GOT3 (cell line): ENCODE data around the gene PRX.
"Not testable (repeated sequence)": the region's sequence is repeated elsewhere in the genome, so short reads cannot be mapped to it uniquely, and the experiment has no call there.

ENCODE experiments used
- DNase-seq: peaks from one replicate; lab custom pipeline; 2025; ENCODE audit warnings: mixed read lengths; lab: John Stamatoyannopoulos, UW

PRX gene, protein sequence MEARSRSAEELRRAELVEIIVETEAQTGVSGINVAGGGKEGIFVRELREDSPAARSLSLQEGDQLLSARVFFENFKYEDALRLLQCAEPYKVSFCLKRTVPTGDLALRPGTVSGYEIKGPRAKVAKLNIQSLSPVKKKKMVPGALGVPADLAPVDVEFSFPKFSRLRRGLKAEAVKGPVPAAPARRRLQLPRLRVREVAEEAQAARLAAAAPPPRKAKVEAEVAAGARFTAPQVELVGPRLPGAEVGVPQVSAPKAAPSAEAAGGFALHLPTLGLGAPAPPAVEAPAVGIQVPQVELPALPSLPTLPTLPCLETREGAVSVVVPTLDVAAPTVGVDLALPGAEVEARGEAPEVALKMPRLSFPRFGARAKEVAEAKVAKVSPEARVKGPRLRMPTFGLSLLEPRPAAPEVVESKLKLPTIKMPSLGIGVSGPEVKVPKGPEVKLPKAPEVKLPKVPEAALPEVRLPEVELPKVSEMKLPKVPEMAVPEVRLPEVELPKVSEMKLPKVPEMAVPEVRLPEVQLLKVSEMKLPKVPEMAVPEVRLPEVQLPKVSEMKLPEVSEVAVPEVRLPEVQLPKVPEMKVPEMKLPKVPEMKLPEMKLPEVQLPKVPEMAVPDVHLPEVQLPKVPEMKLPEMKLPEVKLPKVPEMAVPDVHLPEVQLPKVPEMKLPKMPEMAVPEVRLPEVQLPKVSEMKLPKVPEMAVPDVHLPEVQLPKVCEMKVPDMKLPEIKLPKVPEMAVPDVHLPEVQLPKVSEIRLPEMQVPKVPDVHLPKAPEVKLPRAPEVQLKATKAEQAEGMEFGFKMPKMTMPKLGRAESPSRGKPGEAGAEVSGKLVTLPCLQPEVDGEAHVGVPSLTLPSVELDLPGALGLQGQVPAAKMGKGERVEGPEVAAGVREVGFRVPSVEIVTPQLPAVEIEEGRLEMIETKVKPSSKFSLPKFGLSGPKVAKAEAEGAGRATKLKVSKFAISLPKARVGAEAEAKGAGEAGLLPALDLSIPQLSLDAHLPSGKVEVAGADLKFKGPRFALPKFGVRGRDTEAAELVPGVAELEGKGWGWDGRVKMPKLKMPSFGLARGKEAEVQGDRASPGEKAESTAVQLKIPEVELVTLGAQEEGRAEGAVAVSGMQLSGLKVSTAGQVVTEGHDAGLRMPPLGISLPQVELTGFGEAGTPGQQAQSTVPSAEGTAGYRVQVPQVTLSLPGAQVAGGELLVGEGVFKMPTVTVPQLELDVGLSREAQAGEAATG (N-terminal part only)

DNA sequence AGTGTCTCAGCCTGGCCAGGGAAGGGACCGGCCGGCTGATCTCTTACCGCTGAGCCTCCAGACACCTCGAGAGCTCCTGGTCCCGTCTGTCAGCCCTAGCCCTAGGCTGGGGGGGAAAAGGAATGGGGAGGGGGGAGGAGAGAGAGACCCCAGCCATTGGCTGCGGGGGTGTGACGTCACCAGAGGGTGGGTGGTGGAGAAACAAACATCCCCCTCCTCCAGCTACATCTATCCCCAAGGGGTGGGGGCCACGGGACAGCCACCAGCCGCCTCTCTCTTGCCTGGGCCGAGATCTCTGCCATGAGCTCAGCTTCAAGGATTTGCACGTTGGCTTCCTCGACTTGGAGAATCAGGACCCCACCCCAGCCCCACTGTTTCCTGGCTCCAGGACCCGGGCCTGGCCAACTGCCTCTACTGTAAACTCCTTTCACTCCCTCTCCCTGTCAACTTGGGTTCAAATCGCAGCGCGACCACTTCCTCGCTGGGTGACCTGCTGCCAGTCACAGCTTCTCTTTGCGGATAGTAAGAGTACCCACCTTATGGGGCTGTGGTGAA lies at the start of gene PRX:
Gene PRX (minus strand): TSS at position 88 of the 555 bp plus-strand sequence. CDS start 5,446 bp downstream, outside the sequence.
- DNase-seq: no peak

DNA sequence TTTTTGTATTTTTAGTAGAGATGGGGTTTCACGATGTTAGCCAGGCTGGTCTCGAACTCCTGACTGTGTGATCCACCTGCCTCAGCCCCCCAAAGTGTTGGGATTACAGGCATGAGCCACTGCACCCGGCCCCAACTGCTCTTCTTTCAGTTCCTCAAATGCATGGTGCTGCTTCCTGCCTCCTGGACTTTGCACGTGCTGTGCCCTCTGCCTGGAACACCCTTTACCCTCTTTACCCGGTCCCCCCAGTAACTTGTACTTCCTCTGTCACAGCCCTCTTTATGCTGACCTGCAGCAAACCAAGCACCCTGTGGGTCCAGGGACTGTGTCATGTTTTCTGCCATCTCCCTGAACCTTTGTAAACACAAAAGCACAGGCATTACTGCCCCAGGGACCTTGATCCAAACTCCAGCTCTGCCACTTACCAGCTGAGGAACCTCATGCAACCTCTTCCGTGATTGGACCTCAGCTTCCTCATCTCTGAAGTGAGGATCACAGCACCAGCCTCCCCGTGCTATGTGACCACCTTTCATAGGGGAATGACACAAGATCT lies 48.6 kb upstream of the PRX start:
- DNase-seq: no peak

DNA sequence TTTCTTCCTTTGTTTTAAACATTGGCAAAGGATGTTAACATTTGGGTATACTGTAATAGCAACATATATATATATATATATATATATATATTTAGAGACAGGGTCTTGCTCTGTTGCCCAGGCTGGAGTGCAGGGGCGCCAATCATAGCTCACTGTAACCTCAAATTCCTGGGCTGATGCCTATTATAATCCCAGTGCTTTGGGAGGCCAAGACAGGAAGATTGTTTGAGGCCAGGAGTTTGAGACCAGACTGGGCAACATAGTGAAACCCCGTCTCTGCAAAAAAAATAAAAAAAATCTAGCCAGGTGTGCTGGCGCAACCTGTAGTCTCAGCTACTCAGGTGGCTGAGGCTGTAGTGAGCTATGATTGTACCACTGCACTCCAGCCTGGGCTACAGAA lies 47.0 kb upstream of the PRX start:
- DNase-seq: no peak

DNA sequence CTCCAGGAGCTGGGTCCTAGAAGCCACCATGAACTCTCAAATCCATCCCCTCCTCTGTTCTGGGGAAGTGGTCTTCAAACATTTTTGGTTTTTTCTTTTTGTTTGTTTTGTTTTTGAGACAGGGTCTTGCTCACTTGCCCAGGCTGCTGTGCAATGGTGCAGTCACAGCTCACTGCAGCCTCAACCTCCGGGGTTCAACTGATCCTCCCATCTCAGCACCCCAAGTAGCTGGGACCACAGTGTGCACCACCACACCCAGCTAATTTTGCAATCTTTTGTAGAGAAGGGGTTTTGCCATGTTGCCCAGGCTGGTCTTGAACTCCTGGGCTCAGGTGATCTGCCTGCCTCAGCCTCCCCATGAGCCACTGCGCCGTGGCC lies 45.4 kb upstream of the PRX start:
- no peak for DNase-seq

DNA sequence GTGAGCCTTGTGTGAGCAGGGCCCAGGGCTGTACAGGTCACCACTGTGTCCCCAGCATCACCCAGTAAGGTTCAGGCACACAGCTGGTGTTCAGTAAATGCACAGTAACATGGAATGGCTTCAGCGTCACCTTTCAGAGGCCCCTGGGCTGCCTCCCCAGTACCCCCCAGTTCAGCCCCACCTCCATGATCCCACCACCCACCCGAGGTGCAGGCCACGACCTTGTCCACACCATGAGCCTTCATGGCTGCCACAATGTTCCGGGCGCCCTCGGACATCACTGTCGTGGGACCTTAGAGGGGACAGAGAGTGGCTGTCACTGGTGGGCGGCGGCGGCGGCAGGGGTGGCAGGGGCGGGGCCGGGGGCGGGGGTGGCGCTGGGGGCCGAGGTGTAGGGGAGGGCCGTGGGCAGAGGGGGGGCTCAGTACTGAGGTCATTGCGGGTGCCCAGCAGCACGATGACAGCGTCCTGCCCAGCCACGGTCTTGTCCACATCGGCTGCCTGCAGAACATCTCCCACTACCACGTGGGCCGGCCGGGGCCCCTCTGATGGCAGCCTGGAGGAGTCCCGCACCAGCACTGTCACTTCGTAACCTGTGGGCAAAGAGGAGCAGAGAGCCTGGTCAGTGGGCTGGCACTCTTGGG lies 44.9 kb upstream of the PRX start:
- DNase-seq: no peak

DNA sequence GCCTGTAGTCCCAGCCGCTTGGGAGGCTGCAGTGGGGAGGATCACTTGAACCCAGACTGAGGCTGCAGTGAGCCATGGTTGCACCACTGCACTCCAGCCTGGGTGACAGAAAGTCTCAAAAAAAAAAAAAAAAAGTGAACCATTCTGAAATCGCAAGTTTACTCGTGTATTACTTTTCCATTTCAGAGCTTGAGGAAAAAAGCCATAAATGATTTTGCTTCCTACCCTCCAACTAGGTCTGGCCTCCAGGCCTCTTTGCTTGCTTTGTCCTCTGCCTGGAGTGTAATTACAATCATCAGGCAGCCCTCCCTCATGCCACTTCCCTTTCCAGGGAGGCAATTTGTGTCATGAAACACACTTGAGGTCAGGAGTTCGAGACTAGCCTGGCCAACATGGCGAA lies 43.9 kb upstream of the PRX start:
- DNase-seq: no peak

DNA sequence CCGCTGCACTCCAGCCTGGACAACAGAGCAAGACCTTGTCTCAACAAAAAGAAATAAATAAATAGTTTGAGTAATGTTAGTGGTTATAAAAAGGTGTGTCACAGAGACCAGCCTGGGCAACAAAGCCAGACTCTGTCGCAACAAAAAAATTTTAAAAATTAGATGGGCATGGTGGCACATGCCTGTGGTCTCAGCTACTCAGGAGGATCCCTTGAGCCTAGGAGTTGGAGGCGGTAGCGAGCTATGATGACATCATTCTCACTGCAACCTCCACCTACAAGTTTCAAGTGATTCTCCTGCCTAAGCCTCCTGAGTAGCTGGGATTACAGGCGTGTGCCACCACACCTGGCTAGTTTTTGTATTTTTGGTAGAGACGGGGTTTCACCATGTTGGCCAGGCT lies 40.8 kb upstream of the PRX start:
- not testable (repeated sequence) for DNase-seq

DNA sequence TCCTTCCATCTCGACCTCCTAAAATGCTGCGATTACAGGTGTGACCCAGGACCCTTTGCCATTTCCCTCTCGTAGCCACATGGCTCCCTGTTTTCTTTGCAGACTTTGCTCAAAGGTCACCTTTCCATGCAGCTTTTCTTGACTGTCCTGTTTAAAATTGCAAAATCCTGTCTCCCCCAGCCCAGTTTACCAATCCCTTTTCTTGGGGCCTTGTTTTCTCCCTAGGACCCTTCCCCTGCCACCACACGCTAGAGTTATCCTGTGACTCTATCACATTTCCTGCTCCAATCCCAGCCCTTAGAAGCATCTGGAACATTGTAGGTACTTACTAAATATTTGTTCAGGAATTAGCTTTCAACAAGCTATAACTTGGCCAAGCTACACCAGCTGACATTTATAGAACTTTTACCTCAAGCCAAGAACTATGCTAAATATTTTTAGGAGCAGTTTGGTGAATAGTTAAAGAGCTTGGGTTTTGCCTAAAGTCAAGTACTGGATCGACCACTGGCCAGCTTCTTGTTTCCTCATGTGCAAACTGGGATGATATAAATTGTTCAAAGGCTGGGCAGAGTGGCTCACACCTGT lies 40.1 kb upstream of the PRX start:
- DNase-seq: no peak

DNA sequence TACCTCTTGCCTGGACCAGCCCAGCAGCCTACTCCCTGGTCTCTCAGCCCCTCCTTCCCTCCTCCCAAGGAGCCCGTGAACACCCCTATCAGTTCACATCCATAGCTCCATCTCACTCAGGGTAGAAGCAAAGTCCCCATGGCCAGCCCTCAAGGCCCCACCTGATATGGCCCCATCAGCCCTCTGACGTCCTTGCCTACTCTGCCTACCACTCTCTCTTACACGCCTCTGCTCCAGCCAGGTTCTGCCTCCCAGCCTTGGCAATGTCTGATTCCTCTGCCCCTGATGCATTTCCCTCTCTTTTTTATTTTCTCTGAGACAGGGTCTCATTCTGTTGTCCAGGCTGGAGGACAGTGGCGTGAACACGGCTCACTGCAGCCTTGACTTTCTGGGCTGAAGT lies 38.8 kb upstream of the PRX start:
- no peak for DNase-seq

DNA sequence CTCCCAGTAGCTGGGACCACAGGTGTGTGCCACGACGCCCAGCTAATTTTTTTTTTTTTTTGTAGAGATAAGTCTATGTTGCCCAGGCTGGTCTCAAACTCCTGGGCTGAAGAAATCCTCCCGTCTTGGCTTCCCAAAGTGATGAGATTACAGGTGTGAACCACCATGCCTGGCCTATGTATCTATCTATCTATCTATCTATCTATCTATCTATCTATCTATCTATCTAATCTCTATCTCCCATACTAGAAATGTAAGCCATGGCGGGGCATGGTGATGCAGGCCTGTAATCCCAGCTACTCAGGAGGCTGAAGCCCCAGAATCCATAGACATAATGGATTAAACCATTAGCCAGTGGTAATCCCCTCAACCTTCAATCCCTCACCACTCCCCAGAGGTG lies 37.5 kb upstream of the PRX start:
- DNase-seq: no peak

DNA sequence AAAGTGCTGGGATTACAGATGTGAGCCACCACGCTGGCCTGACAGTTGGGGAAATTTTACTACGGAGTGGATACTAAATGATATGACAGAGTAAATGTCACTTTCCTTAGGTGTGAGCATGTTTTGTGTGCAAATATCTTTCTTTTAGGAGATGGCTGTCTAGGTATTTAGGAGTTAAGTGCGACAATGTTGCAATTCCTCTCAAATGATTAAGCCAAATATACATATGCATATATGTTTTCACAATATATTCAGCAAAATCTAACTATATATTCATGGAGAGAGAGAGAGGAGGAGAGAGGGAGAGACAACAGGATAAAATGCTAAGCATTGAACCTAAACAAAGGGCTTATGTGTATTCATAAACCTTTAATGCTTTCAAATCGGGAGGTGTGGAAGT lies 36.3 kb upstream of the PRX start:
- DNase-seq: no peak

DNA sequence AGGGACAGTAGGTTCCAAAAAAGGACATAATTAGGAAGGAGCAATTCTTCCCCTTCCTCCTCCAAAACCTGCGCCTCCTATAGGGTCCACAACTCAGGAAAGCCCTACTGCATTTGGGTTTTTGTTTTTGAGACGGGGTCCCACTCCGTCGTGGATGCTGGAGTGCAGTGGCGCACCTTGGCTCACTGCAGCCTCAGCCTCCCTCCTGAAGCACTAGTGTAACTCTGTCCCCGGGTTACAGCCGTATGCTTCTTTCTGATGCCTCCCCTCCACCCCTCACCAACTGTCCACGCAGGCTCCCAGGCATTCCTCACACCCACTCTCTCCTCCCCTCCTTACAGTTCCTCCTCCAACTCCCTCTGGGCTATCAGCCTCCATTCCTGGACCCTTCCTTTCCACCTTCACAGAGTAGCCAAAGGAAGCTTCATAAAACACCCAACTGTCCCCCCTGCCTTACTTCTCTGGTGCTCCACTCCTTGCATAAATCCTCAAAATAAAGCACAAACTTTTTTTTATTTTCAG lies 33.1 kb upstream of the PRX start:
- no peak for DNase-seq

DNA sequence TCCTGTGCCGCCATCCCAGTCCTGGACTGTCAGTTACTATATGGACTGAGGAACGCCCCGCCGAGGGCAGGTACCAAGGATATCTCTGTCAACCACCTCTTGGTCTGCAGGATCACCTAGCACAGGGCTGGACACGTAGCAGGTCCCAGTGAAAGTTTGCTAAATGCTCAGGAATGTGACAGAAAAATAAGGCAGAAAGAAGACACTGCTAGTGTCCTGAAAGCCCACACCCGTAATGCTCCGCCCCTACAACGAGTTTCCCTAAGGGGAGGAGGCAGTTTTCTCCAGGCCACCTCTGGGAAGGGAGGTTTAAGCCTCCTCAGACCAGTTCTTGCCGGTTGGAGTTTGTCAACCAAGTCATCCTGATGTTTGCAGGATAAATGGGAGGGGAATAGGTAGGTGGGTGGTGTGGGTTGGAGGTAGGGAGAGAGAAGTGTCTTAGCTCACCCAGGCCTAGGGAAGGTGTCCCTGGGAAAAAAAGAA lies 32.6 kb upstream of the PRX start:
- no peak for DNase-seq

DNA sequence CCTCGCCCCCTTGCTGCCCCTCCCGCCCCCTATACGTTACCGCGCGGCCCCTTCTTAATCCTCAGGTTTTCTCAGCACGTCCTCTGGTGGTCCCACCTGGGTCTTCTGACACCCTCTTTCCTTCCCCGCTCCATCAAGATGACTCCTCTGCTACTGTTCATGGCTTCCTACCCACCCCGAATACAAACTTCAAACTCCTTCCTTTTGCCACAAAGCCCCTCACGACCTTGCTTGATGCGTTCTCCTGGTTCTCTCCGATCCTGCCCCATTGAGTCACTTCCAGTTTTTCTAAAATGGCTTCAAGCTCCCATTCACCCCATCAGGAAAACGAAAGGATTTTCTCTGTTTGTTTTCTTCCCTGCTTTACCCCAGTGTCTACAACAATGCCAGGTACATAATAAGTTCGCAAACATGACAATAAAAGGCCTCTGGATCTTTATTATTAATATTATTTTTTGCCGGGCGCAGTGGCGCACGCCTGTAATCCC lies 31.7 kb upstream of the PRX start:
- DNase-seq: no peak

DNA sequence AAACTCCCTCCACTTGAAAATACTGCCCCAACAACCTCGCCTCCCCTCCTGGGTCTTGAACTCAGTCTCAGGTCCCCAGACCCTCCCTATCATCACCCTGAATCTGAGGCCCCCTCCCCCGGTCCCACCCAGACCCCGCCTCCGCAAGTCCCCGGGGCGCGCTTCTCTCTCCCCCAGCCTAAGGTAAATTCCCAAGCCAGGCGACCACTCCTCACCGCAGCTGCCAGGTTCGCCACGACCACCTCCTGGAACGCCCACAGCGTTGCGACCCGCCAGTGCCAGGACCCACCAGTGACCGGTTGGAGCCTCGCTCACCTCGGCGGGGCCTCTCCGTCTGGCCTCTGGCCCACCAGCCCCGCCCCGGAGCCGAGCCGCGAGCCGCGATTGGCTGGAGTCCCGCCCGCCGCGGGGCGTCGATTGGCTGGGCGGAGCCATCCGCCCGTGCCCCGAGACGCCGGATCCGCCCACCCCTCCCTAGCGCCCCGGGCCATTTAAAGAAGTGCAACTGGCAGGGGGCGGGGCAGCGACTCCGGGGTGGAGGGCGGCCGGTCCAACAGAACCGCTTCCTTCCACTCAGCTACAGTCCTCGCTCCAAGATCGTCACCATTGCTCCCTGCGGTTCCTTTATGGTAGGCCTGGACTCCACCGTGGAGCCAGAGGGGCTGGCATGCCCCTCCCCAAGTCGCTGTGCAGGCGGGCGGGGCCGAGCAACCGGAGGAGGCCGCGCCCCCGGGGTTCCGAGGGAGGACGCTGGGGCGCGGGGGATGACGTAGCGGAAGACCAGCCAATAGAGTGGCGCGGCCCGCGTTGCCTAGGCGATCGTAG lies 31.0 kb upstream of the PRX start, which contains the start of gene SERTAD3:
Gene SERTAD3 (minus strand): TSS at position 336 of the 825 bp plus-strand sequence. CDS start 2,255 bp downstream, outside the sequence.
- peak; percentile 95 for DNase-seq

DNA sequence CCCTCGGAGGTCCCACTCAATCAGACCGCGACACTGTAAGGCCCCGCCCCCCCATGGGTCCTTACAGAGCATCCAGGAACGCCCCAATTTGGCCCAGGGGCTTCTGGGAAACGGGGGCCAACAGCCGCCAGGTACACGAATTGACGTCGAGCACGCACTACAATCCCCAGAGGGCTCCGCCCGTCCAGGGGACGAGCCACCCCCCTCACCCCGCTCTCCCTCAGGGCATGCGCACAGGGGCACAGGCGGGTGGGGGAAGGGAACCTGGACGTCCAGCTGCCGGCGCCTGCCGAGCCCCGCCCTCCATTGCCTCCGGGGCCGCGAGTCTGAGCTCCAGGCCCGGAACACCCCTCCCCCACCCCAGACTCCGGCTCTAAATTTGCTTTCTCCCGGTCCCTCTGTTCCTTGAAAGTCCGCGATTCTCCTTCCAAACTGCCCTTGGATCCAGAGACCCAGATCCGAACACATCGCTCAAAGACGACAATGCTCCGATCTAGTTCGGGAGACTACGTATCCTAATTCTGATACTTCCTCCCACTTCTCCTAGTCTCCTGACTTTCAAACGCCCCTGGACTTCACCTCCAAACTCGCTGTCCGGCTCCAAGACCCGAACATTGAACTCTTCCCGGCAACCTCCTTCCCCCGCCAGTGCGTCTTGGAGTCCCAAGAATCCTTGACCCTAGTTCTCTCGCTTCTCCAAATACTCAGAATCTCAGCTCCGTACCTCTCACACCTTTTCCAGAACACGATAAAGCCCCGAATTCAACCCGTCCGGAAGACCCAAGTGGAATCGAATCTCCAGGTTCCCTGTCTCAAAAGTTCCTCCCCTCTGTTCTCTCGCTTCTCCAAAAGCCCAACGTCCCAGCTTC lies 30.2 kb upstream of the PRX start:
- peak; percentile 93 for DNase-seq

DNA sequence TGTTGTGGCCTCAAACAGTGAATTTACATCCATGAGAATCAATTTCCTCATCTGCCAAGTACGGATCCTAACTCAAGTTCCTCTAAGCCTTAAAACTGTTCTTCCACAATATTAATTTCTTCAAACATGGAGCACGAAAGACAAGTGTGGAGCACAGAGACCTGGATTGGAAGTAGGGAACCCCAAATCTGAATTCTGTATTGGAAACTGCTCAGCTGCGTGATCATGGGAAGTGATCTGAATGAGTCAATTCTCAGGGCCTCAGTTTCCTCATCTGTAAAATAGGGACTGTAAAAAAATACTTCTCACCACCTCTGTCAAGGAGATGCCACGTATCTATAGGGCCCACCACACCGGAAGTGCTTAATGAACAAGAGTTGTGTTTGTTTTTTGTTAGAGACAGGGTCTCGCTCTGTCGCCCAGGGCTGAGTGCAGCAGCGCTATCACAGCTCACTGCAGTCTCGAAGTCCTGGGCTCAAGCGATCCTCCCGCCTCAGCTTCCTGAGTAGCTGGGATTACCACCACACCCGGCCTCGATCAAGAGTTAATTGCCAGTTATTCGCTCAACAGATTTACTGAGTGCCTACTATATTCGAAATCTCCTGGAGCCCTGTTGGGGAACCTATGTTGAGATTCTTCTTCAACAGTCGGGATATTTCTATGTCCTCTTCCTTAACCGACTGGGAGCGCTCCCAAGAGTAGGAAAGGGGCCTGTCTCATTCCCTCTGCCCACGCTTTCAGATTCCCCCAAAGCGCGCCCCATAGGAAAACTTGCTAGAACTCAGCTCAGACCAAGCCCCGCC lies 29.4 kb upstream of the PRX start:
- no peak for DNase-seq
